SK-N-SH treated with all-trans-retinoic acid at 6 μM for 48 hours (cell line): Measurements from ENCODE around the gene SLC25A39.
"Not testable (repeated sequence)": the region's sequence is repeated elsewhere in the genome, so short reads cannot be mapped to it uniquely, and the experiment has no call there.

Source experiments
- CREB5 ChIP-seq: fragments of 250-450 bp; sonication (Bioruptor Pico); IDR thresholded peaks from 2 replicates; pipeline ENCODE4 v1.5.1; 2020; ENCODE audit warnings: low read depth, mild to moderate bottlenecking, moderate library complexity
- TOX ChIP-seq: fragments of 250-450 bp; sonication (Bioruptor Pico); IDR thresholded peaks from 2 replicates; pipeline ENCODE4 v1.8.0; 2021; ENCODE audit warnings: mild to moderate bottlenecking, moderate library complexity, borderline replicate concordance
- ZNF565 ChIP-seq: fragments of 450-650 bp; formaldehyde crosslinking; conservative IDR thresholded peaks from 2 replicates; pipeline ENCODE4 v1.5.0; 2020; ENCODE audit warnings: low read depth, mild to moderate bottlenecking, moderate library complexity
- TF ChIP-seq, protein P1 (sequence below): fragments of 250-450 bp; sonication (Bioruptor Pico); IDR thresholded peaks from 2 replicates; pipeline ENCODE4 v1.8.0; 2020; ENCODE audit warnings: mild to moderate bottlenecking, moderate library complexity, borderline replicate concordance

- not testable (repeated sequence) for TF ChIP-seq ZNF565, CREB5, TOX (CRISPR knock-in tag)
- TF ChIP-seq, protein P1, sequence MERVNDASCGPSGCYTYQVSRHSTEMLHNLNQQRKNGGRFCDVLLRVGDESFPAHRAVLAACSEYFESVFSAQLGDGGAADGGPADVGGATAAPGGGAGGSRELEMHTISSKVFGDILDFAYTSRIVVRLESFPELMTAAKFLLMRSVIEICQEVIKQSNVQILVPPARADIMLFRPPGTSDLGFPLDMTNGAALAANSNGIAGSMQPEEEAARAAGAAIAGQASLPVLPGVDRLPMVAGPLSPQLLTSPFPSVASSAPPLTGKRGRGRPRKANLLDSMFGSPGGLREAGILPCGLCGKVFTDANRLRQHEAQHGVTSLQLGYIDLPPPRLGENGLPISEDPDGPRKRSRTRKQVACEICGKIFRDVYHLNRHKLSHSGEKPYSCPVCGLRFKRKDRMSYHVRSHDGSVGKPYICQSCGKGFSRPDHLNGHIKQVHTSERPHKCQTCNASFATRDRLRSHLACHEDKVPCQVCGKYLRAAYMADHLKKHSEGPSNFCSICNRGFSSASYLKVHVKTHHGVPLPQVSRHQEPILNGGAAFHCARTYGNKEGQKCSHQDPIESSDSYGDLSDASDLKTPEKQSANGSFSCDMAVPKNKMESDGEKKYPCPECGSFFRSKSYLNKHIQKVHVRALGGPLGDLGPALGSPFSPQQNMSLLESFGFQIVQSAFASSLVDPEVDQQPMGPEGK = not testable (repeated sequence)
Measured at GRCh38 chr17:44365051-44365450, 40.4 kb upstream of the SLC25A39 start.
